NOMO-1 treated with dmso at 0.1 percent for 144 hours (cell line): ENCODE data around the gene LMNTD1.

Experiments
- DNase-seq: peaks from one replicate; lab custom pipeline; 2025; ENCODE audit not compliant: unreplicated experiment; lab: John Stamatoyannopoulos, UW

The LMNTD1 gene

GRCh38 chr12:25556153-25556552, 3.1 kb upstream of the LMNTD1 start:
- DNase-seq, result no peak

DNA sequence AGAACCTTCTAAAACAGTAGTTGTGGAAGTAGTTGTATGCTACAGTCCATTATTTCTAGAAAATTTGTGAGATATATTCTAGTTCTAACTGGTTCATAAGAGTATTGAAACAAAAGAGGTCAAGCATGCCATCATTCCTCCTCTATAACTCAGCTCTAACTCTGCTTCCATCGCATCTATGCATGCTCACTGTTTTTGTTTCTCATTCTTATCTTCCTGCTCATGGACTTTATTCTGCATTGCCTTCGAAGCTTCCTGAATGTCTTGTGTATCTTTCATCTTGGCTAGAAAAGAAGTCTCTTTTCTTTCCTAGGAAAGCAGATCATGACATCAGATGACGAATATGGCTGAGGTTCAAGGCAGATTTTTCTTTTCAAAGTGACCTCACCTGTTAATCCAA, 402 bp downstream of the LMNTD1 start:
- DNase-seq, result no peak

DNA sequence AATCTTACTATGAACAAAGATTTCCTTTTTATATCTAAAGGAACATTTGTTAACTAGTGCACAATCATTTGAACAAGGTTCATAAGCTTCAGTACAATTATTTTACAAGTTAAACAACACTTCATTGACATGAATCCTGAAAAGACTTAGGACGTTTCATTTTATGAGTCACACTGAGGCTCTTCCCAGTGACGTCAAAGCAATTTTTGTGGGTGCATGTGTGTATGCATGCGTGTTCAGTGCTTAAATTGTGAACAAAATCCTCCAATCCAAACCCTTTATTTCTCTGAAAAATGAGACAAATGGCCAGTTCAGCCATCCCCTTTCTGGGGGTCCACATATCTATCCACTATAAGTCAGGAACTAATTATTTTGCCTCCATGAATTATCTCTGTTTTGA, 2.9 kb downstream of the LMNTD1 start:
- DNase-seq, result no peak

GRCh38 chr12:25549120-25549519, 4.0 kb downstream of the LMNTD1 start:
- no peak for DNase-seq

DNA sequence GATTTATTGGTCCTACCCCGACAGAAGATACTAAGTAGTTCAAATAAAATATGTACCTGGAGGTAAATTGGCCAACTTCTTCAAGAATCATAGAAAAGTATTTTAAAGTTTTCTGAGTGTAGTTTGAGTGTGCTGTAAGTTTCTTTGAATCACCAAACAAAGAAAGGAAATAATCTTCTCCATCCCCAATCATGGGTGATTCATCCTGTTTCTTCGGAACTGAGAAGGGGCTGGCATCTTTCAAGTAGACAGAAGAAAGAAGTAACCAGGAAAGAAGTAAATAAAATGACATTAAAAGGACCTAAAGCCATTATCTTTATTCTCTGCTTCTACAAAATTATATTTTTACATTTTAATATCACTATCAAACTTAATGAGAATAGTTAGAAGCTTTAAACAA, 6.8 kb downstream of the LMNTD1 start:
- no peak for DNase-seq

GRCh38 chr12:25533150-25533549, 19.9 kb downstream of the LMNTD1 start:
- DNase-seq, result no peak

GRCh38 chr12:25531502-25532052, 21.5 kb downstream of the LMNTD1 start:
- DNase-seq, result no peak

GRCh38 chr12:25529738-25530137, 23.3 kb downstream of the LMNTD1 start:
- DNase-seq, result no peak

- no peak for DNase-seq
These were observed 26.3 kb downstream of the LMNTD1 start for GRCh38 chr12:25526778-25527177.

DNA sequence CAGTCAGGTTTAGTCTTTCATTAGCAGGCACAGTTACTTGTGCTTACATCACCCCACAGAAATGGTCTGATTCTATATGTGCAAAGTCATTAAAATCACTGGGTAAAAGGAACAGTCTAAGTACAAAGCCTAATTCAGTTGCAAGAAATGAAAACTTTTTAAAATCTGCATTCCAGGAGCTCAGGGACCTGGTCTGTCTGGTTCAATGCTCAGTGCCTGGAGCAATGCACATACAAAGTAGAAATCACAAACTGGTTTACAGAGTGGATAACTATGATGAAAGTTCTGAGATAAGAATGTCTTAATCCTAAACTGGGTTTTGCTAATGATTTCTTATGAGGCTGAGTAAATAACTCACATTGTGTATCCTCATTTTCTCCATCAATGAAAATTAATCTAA, 28.7 kb downstream of the LMNTD1 start:
- no peak for DNase-seq

DNA sequence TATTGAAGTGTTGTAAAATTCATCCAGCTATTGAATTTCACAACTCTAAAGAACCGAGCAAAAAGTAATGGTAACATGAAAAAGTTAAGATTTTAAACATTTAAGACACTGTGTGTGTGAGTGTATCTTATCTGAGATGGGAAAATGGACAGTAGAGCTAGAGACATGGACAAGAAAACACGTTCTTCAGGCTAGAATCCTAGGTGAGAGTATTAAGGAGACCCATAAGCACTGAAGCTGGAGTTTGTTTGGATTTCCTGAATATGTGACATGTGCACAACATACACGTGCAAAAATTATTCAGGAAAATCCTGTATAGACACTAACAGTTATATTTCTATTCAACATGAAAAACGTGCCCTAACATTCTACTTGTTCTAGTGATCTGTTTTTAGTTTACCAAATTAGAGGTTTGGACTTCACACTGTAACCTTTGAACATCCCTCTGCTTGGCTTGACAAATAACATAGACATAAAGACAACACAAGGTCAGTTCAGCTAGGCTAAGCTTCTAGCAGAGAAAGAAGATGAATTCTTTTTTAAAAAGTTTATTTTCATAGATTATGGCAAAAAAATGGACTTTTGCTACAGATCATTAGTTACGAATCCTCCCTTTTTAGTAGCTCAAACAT, 31.3 kb downstream of the LMNTD1 start:
- DNase-seq, result no peak

DNA sequence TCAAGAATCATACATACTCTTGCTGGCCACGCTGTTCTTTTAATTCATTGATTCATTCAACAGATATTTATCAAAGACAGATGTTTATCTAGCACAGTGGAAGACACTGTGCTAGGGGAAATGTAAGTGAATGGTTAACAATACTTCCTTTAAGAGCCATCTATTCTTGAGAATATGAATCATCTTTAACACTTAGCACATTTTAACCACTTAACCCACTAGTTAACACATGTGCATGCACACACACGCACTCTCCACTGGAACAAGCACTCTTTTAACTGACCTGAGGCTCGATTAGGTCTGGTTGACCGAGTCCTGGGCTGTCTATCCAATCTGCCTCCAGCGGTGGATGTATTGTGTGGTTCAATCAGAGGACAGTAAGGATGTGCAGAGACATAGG, 34.6 kb downstream of the LMNTD1 start:
- DNase-seq, result no peak

- DNase-seq, result no peak
These were observed 48.3 kb downstream of the LMNTD1 start for GRCh38 chr12:25504744-25505143.

DNA sequence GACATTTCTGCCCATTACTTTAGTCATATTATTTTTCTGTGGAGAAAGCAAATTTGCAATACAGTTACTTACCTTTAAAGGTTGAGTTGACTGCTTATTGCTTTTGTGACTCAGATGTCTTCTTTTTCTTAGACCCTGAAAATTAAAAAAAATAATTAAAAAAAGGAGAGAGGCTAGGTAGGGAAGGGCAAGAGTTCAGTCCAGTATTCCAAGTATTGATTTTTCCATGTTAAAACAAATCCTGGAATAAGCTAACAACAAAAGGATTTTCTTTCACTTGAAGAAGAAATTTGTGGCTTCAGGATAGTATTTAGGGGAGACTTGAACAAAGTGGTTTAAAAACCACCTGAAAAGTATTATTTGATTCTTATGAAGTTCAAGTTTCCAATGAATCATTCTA, 49.4 kb downstream of the LMNTD1 start:
- DNase-seq, result no peak

GRCh38 chr12:25502596-25502995, 50.5 kb downstream of the LMNTD1 start:
- DNase-seq, result no peak

DNA sequence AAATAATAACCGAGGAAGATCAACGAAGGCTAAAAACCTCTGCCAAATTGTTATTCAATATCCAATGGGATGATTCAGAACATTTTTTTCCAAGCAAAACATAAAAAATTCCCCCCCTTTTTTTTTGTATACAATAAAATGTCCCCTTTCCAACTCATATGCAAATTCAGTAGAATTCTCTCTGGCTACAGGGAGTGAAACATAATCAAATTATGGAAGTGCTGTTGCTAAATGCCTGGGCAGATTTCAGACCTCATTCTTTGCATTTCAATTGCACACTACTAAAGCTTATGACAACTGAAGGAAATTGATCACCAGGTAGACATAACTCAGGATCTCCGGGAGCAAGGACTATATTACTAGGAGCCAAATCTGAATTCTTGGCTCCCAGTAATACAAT, 51.0 kb downstream of the LMNTD1 start:
- DNase-seq, result no peak

DNA sequence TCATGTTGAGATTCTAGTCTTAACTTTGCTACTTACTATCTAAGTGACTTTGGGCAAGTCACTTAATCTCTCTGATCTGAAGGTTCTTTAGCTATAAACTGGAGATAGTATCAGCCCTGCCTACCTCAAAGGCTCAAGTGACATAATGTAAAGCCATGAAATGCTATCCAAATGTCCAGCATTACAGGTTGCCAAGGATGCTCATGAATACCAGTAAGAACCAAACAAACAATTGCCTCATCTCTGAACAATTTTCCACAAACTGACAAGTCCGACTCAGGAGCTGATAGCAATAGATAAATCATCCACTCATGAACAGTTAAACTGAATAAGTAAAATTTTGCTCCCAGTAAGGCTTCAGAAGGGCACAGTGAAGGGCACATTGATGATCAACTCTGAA, 51.5 kb downstream of the LMNTD1 start:
- DNase-seq, result no peak

DNA sequence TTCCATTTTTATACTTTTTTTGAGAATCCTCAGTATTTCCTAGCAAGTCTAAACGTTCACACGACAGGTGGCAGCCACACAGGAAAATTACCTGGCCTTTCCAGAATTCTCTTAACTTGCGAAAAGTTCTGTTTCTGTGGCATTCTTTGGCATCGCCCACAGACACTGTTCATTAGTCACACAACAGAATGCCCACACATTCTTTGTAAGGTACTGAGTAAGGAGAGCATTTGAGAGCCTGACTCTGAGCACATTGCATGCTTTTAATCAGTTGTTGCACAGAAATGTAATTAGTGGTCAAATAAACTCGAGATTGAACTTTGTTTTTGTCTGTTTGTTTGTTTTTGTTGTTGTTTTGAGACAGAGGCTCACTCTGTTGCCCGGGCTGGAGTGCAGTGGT, 52.4 kb downstream of the LMNTD1 start:
- no peak for DNase-seq

- DNase-seq, result no peak
These were observed 56.1 kb downstream of the LMNTD1 start for GRCh38 chr12:25497021-25497420.

- DNase-seq, result no peak
These were observed 56.9 kb downstream of the LMNTD1 start for GRCh38 chr12:25496098-25496587.

GRCh38 chr12:25495331-25496097, 57.6 kb downstream of the LMNTD1 start:
- no peak for DNase-seq

- no peak for DNase-seq
These were observed 58.2 kb downstream of the LMNTD1 start for GRCh38 chr12:25494926-25495325.
